22Rv1 (cell line): ENCODE data around the gene CGREF1.

Experiments used
- H3K27ac ChIP-seq: fragments of 450-650 bp; 2 replicates; pipeline ENCODE4 v1.5.1; 2017
- CTCF ChIP-seq: fragments of 450-650 bp; IDR thresholded peaks from 2 replicates; pipeline ENCODE4 v1.5.1; 2017; ENCODE audit warnings: mild to moderate bottlenecking
- ZFX ChIP-seq: fragments of 450-650 bp; IDR thresholded peaks from 2 replicates; pipeline ENCODE4 v1.6.1; 2017; ENCODE audit warnings: antibody characterized with exemption, borderline replicate concordance

Gene CGREF1

GRCh38 chr2:27130396-27130795, 11.5 kb upstream of the CGREF1 start:
- no peak overlapping the region for H3K27ac ChIP-seq
- no peak for TF ChIP-seq ZFX
- TF ChIP-seq CTCF, result no peak

GRCh38 chr2:27128668-27129571, 10.0 kb upstream of the CGREF1 start:
- no peak overlapping the region for H3K27ac ChIP-seq
- TF ChIP-seq CTCF (no peak), ZFX (no peak)

GRCh38 chr2:27127883-27128667, 9.1 kb upstream of the CGREF1 start:
- TF ChIP-seq CTCF (no peak), ZFX (no peak)
- H3K27ac ChIP-seq, result no peak overlapping the region

- no peak for TF ChIP-seq CTCF
- TF ChIP-seq ZFX, result no peak
- no peak overlapping the region for H3K27ac ChIP-seq
Observed at GRCh38 chr2:27126252-27126710, 7.4 kb upstream of the CGREF1 start.

- TF ChIP-seq ZFX, result no peak
- TF ChIP-seq CTCF, result no peak
- no peak overlapping the region for H3K27ac ChIP-seq
Observed at GRCh38 chr2:27125104-27125503, 6.2 kb upstream of the CGREF1 start.

- TF ChIP-seq ZFX, result no peak
- peak; percentile 37 for TF ChIP-seq CTCF
- H3K27ac ChIP-seq, result no peak within 1 kb of the TSS
Observed at GRCh38 chr2:27123302-27124150, 4.6 kb upstream of the CGREF1 start, which contains the start of gene ABHD1. Gene ABHD1 (plus strand): TSS chr2:27123815. CDS start chr2:27123949, 134 bp downstream.
